OCI-LY1 (cell line): ENCODE data around the gene PCAT6.

ENCODE experiments used
- CTCF ChIP-seq: fragments of 200-600 bp; sonication (generic), shearing (Covaris generic); IDR thresholded peaks from 2 replicates; pipeline ENCODE4 v1.5.1; 2017; ENCODE audit warnings: mild to moderate bottlenecking, antibody characterized with exemption, low read length, moderate library complexity, mixed read lengths
- EZH2 ChIP-seq: fragments of 200-600 bp; sonication (generic), shearing (Covaris generic); IDR thresholded peaks from 2 replicates; pipeline ENCODE4 v1.8.0; 2017; ENCODE audit warnings: borderline replicate concordance, mixed run types, mild to moderate bottlenecking, antibody characterized with exemption, low read length, moderate library complexity, mixed read lengths

- TF ChIP-seq CTCF (no peak), EZH2 (no peak)
Observed at GRCh38 chr1:202844259-202844658, 33.5 kb downstream of the PCAT6 start.
